Measurements from ENCODE around the gene EGLN3. TPM values are rescaled to one million over a fixed set of nuclear protein-coding genes. Genes with fewer than 3 reads are reported as not detected.

The EGLN3 gene
- total and polyA plus RNA-seq, 2 of the 13 experiments (the other 11 are each of a cell fraction or from before 2014, with no cell fraction given) = 0.18 to 27.3 TPM

DNA sequence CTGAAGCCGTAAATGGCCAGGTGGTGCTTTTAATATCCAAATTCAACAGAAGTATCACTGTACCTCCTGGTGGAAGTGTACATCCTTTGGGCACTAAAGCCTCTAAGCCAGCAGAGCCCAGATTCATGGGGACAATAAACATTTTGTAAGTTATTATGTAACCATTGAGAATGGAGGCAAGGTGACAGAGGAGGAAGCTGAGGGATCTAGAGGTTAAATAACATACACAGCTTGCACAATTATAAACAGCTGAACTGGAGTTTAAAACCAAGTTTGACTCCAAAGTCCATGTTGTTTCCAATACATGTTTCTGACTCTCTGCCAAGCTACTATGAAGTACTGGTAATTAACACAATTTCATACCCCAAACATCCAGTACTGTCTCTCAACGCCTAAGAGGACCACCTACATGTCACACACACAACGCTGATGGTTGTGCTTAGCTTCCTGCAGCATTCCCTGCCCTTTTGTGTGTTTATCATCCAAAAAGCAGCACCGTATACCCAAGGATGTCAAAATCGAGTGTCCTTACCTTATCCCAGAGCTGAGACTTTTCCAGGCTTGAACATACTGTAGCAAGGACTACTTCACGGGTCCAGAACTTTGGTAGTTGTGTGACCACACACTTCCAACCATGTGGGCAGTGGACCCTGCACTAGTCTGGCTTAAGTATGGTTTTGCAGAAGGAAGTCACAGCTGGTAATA is 41.3 kb downstream of the EGLN3 start (continued):
- TF ChIP-seq, protein P1, sequence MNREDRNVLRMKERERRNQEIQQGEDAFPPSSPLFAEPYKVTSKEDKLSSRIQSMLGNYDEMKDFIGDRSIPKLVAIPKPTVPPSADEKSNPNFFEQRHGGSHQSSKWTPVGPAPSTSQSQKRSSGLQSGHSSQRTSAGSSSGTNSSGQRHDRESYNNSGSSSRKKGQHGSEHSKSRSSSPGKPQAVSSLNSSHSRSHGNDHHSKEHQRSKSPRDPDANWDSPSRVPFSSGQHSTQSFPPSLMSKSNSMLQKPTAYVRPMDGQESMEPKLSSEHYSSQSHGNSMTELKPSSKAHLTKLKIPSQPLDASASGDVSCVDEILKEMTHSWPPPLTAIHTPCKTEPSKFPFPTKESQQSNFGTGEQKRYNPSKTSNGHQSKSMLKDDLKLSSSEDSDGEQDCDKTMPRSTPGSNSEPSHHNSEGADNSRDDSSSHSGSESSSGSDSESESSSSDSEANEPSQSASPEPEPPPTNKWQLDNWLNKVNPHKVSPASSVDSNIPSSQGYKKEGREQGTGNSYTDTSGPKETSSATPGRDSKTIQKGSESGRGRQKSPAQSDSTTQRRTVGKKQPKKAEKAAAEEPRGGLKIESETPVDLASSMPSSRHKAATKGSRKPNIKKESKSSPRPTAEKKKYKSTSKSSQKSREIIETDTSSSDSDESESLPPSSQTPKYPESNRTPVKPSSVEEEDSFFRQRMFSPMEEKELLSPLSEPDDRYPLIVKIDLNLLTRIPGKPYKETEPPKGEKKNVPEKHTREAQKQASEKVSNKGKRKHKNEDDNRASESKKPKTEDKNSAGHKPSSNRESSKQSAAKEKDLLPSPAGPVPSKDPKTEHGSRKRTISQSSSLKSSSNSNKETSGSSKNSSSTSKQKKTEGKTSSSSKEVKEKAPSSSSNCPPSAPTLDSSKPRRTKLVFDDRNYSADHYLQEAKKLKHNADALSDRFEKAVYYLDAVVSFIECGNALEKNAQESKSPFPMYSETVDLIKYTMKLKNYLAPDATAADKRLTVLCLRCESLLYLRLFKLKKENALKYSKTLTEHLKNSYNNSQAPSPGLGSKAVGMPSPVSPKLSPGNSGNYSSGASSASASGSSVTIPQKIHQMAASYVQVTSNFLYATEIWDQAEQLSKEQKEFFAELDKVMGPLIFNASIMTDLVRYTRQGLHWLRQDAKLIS (CRISPR knock-in tag; IDR thresholded peaks at IDR 0.05) = no peak; the same call in 1 of the 2 replicates
- TF ChIP-seq, protein P2, sequence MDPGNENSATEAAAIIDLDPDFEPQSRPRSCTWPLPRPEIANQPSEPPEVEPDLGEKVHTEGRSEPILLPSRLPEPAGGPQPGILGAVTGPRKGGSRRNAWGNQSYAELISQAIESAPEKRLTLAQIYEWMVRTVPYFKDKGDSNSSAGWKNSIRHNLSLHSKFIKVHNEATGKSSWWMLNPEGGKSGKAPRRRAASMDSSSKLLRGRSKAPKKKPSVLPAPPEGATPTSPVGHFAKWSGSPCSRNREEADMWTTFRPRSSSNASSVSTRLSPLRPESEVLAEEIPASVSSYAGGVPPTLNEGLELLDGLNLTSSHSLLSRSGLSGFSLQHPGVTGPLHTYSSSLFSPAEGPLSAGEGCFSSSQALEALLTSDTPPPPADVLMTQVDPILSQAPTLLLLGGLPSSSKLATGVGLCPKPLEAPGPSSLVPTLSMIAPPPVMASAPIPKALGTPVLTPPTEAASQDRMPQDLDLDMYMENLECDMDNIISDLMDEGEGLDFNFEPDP (CRISPR knock-in tag; conservative IDR thresholded peaks at IDR 0.05) = 0 out of 2 replicates have a peak, but pooled peaks have one; percentile 74
- TF ChIP-seq ZNF124 (CRISPR knock-in tag; IDR thresholded peaks at IDR 0.05) = no peak
- no peak for TF ChIP-seq MAZ (IDR thresholded peaks at IDR 0.05; ENCODE audit: borderline replicate concordance, low read depth, low read length)
- TF ChIP-seq MAZ (CRISPR knock-in tag; IDR thresholded peaks at IDR 0.05; ENCODE audit: low read depth) = peak; percentile 72
- no peak for TF ChIP-seq ZNF660 (CRISPR knock-in tag; IDR thresholded peaks at IDR 0.05; ENCODE audit: borderline replicate concordance, low read depth)
- TF ChIP-seq NR1H2 (CRISPR knock-in tag; IDR thresholded peaks at IDR 0.05; ENCODE audit: borderline replicate concordance, low read depth) = no peak
- peak; percentile 62; the same call in 1 of the 2 replicates for TF ChIP-seq ZNF607 (CRISPR knock-in tag; IDR thresholded peaks at IDR 0.05; ENCODE audit: borderline replicate concordance)
- no peak for TF ChIP-seq ATF7-NPFF (CRISPR knock-in tag; IDR thresholded peaks at IDR 0.05; ENCODE audit: low read depth)
- TF ChIP-seq, protein P3, sequence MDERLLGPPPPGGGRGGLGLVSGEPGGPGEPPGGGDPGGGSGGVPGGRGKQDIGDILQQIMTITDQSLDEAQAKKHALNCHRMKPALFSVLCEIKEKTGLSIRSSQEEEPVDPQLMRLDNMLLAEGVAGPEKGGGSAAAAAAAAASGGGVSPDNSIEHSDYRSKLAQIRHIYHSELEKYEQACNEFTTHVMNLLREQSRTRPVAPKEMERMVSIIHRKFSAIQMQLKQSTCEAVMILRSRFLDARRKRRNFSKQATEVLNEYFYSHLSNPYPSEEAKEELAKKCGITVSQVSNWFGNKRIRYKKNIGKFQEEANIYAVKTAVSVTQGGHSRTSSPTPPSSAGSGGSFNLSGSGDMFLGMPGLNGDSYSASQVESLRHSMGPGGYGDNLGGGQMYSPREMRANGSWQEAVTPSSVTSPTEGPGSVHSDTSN (CRISPR knock-in tag; IDR thresholded peaks at IDR 0.05) = peak; percentile 29
- TF ChIP-seq, protein P4, sequence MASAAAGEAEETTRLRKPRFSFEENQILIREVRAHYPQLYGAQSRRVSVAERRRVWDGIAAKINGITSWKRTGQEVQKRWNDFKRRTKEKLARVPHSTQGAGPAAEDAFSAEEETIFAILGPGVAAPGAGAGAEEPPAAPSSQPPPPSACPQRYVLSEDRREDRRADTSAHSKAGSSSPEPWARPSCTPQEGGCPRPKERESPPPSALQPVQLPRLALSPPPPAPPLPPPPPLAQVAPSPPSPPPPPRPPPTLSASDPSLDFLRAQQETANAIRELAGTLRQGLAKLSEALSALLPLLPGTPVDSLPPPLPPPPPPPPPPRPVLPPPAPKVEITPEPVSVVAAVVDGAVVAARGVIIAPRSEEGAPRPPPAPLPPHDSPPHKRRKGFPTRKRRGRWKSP (CRISPR knock-in tag; IDR thresholded peaks at IDR 0.05) = no peak; the same call in 1 of the 2 replicates
- TF ChIP-seq SNAPC4 (CRISPR knock-in tag; IDR thresholded peaks at IDR 0.05) = no peak; the same call in 1 of the 2 replicates
- no peak; the same call in 1 of the 2 replicates for TF ChIP-seq SIX1 (CRISPR knock-in tag; IDR thresholded peaks at IDR 0.05; ENCODE audit: borderline replicate concordance)
- TF ChIP-seq KLF11 (CRISPR knock-in tag; IDR thresholded peaks at IDR 0.05) = no peak
- no peak for TF ChIP-seq ZNF766 (CRISPR knock-in tag; IDR thresholded peaks at IDR 0.05; ENCODE audit: borderline replicate concordance)
- peak; percentile 72; the same call in 1 of the 2 replicates for TF ChIP-seq IRF2 (CRISPR knock-in tag; IDR thresholded peaks at IDR 0.05)
